GM18909 (cell line): Measurements from ENCODE around the gene PIGC.

Source experiments
- ATAC-seq: cut with Tn5 transposase; IDR thresholded peaks from one replicate; pipeline ENCODE4 v1.9.1; 2021; ENCODE audit warnings: mild to moderate bottlenecking; ENCODE audit not compliant: unreplicated experiment, poor library complexity

The PIGC gene

GRCh38 chr1:172443666-172444453, at the start of gene PIGC:
Gene PIGC, minus strand, starts transcription at chr1:172444069. Its CDS starts 1,447 bp downstream, at chr1:172442622.
- peak; percentile 100 for ATAC-seq

GRCh38 chr1:172492421-172492820, 48.6 kb upstream of the PIGC start:
- ATAC-seq = no peak

GRCh38 chr1:172489847-172490246, 46.0 kb upstream of the PIGC start:
- ATAC-seq = no peak

GRCh38 chr1:172488393-172488792, 44.5 kb upstream of the PIGC start:
- ATAC-seq = no peak

GRCh38 chr1:172487550-172487949, 43.7 kb upstream of the PIGC start:
- no peak for ATAC-seq

GRCh38 chr1:172486805-172487454, 43.1 kb upstream of the PIGC start:
- no peak for ATAC-seq

- no peak for ATAC-seq
Observed at GRCh38 chr1:172485626-172486025, 41.8 kb upstream of the PIGC start.

GRCh38 chr1:172484252-172484651, 40.4 kb upstream of the PIGC start:
- no peak for ATAC-seq

GRCh38 chr1:172483448-172483847, 39.6 kb upstream of the PIGC start:
- ATAC-seq = no peak

GRCh38 chr1:172482044-172482443, 38.2 kb upstream of the PIGC start:
- peak; percentile 71 for ATAC-seq

GRCh38 chr1:172480431-172480830, 36.6 kb upstream of the PIGC start:
- ATAC-seq = no peak

GRCh38 chr1:172478485-172478884, 34.6 kb upstream of the PIGC start:
- ATAC-seq = no peak

- ATAC-seq = no peak
Observed at GRCh38 chr1:172477741-172478140, 33.9 kb upstream of the PIGC start.

GRCh38 chr1:172477216-172477615, 33.3 kb upstream of the PIGC start:
- ATAC-seq = no peak

- ATAC-seq = no peak
Observed at GRCh38 chr1:172476218-172476811, 32.4 kb upstream of the PIGC start.

GRCh38 chr1:172473842-172474241, 30.0 kb upstream of the PIGC start:
- ATAC-seq = no peak

- no peak for ATAC-seq
Observed at GRCh38 chr1:172473302-172473701, 29.4 kb upstream of the PIGC start.

- ATAC-seq = no peak
Observed at GRCh38 chr1:172472495-172472894, 28.6 kb upstream of the PIGC start.

- no peak for ATAC-seq
Observed at GRCh38 chr1:172471666-172472065, 27.8 kb upstream of the PIGC start.

- ATAC-seq = no peak
Observed at GRCh38 chr1:172470149-172470548, 26.3 kb upstream of the PIGC start.

- ATAC-seq = no peak
Observed at GRCh38 chr1:172469717-172470116, 25.8 kb upstream of the PIGC start.
